Tibial artery (tissue), 4 donors: ENCODE results near the gene RNF149.

Source experiments
- DNase-seq, 2 donors: peaks; one replicate each; pipeline ENCODE4 v3.0.0-alpha.2; 2019
- H3K27ac ChIP-seq, 2 donors: fragments of 200-600 bp; sonication (generic) in 1 of 2; 1 replicate in 1 of 2; 2 replicates in 1 of 2; pipeline ENCODE4 v1.5.1; 2018 to 2019; ENCODE audit warnings: mild to moderate bottlenecking in 1 of 2
- H3K27me3 ChIP-seq, 2 donors: fragments of 200-600 bp; sonication (generic) in 1 of 2; one replicate each; pipeline versions ENCODE4 v1.5.1 to v1.6.0; 2016 to 2019
- H3K36me3 ChIP-seq, 3 donors: fragments of 200-600 bp; sonication (generic) in 2 of 3; one replicate each; pipeline ENCODE4 v1.5.1; 2016 to 2019; ENCODE audit warnings: mild to moderate bottlenecking in 2 of 3
- H3K4me1 ChIP-seq, 4 donors: fragments of 200-600 bp; sonication (generic) in 2 of 4; 1 replicate in 3 of 4; 2 replicates in 1 of 4; pipeline ENCODE4 v1.5.1; 2016 to 2019
- H3K4me3 ChIP-seq, 2 donors: fragments of 200-600 bp; sonication (generic) in 1 of 2; 1 replicate in 1 of 2; 2 replicates in 1 of 2; pipeline ENCODE4 v1.5.1; 2018 to 2019; ENCODE audit warnings: mild to moderate bottlenecking in 2 of 2
- H3K9me3 ChIP-seq, 3 donors: fragments of 200-600 bp; sonication (generic) in 1 of 3; one replicate each; pipeline ENCODE4 v1.5.1; 2016 to 2019
- intact Hi-C: fragments of 100-400 bp; cut with DNase I; formaldehyde crosslinking; loops from one replicate; pipeline ENCODE4 v1.15.0; 2023; ENCODE audit warnings: low total_unique reads
- TF ChIP-seq, protein P1 (sequence below), 2 experiments: fragments of 200-600 bp in 1 of 2; fragments of 450-650 bp in 1 of 2; IDR thresholded peaks; one replicate each; pipeline ENCODE4 v1.5.1; 2017 to 2019; ENCODE audit warnings: antibody characterized with exemption in 2 of 2, mild to moderate bottlenecking in 1 of 2, moderate library complexity in 1 of 2

Gene RNF149

DNA sequence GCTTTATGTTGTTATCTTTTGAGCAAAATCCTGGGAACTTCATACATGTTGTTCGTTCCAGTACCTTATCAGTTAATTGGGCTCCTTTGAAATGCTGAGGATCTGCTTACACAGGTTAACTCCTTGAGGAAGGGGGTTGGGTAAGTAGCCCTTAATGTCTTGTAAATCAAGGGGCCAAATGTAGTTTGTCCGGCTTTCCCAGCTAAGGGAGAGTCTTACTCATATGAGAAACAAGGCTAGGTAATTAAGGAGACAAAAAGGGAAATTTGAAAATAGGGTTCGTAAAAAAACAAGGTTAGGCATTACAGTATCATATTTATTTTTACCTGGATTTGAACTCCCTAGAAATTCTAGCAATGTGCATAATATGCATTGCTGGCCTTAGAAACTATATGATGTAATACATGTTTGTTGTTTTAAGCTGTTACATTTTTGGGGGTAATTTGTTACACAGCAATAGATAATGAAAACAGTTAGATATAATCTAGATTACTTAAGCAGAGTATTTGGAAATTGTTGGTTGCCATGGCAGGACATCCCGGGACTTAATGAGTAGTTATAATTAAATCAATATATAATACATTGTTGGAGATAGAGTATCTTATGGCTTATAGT is 30.9 kb upstream of the RNF149 start:
- TF ChIP-seq, protein P1, sequence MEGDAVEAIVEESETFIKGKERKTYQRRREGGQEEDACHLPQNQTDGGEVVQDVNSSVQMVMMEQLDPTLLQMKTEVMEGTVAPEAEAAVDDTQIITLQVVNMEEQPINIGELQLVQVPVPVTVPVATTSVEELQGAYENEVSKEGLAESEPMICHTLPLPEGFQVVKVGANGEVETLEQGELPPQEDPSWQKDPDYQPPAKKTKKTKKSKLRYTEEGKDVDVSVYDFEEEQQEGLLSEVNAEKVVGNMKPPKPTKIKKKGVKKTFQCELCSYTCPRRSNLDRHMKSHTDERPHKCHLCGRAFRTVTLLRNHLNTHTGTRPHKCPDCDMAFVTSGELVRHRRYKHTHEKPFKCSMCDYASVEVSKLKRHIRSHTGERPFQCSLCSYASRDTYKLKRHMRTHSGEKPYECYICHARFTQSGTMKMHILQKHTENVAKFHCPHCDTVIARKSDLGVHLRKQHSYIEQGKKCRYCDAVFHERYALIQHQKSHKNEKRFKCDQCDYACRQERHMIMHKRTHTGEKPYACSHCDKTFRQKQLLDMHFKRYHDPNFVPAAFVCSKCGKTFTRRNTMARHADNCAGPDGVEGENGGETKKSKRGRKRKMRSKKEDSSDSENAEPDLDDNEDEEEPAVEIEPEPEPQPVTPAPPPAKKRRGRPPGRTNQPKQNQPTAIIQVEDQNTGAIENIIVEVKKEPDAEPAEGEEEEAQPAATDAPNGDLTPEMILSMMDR (IDR thresholded peaks at IDR 0.05) = no peak
- no peak overlapping the region for H3K27ac ChIP-seq
- H3K27me3 ChIP-seq = no peaks in the 10 kb centered on the region
- H3K4me1 ChIP-seq = no peaks in the 10 kb centered on the region
- DNase-seq = no peak
- intact Hi-C loops = no loop called here
- no peaks in the 10 kb centered on the region for H3K9me3 ChIP-seq
- no peak overlapping the region for H3K4me3 ChIP-seq
- no peaks in the 10 kb centered on the region for H3K36me3 ChIP-seq

DNA sequence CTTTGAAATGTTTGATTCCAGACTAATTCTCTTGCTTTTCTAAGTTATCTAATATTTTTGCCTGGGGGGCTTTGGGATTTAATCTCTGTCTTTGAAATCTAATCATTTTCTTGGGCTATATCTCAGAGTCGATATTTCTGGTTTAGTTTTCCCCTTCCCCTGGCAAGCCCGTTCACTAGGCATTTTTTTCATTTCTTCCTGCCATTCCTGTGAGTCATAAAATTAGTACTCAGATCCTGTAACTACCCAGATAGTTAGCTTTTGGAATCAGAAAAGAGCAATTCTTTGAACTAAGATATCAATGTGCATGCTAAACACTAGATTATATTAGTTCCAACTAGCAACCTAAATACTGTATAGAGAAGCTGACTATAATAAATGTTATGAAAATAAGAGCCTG is 29.4 kb upstream of the RNF149 start:
- H3K4me3 ChIP-seq = no peak overlapping the region
- intact Hi-C loops = no loop called here
- no peak overlapping the region for H3K27ac ChIP-seq
- H3K4me1 ChIP-seq = no peaks in the 10 kb centered on the region
- H3K9me3 ChIP-seq = no peaks in the 10 kb centered on the region
- H3K36me3 ChIP-seq = no peaks in the 10 kb centered on the region
- no peak for DNase-seq
- H3K27me3 ChIP-seq = no peaks in the 10 kb centered on the region
- TF ChIP-seq, protein P1 (IDR thresholded peaks at IDR 0.05) = no peak

DNA sequence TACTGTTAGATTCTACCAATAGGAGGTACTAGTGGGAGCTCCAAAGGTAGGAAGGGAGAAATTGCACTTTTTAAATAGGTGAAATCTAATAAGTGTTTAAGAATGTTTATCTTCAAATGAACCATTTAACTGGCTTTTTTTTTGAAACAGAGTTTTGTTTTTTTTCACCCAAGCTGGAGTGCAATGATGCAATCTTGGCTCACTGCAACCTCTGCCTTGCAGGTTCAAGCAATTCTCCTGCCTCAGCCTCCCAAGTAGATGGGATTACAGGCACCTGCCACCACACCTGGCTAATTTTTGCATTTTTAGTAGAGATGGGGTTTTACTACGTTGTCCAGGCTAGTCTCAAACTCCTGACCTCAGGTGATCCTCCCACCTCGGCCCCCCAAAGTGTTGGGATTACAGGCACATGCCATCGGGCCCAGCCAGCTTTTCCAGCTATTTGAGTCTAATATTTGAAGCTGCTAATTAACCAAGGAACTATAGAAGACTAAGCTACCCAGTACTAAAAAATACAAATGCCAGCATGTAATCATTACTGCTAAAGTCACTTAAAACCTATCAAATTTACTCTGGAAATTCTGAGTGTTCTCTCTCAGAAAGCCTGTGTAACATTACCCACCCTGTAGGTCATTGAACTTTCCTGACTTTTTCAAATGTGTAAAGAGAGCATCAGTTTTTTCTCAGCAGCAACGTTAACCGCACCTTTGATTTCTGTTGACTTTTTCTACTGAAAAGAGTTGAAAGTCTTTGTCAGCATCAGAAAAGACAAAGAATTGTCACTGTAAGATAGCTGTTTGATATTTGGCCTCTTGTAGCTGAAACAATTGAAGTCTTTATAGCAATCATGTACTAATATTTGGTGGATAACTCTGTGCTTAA is 24.6 kb upstream of the RNF149 start:
- TF ChIP-seq, protein P1 (IDR thresholded peaks at IDR 0.05) = no peak
- no peaks in the 10 kb centered on the region for H3K4me1 ChIP-seq
- no peaks in the 10 kb centered on the region for H3K9me3 ChIP-seq
- no peak overlapping the region for H3K27ac ChIP-seq
- intact Hi-C loops = no loop called here
- no peaks in the 10 kb centered on the region for H3K36me3 ChIP-seq
- no peak for DNase-seq
- no peak overlapping the region for H3K4me3 ChIP-seq
- H3K27me3 ChIP-seq = no peaks in the 10 kb centered on the region

DNA sequence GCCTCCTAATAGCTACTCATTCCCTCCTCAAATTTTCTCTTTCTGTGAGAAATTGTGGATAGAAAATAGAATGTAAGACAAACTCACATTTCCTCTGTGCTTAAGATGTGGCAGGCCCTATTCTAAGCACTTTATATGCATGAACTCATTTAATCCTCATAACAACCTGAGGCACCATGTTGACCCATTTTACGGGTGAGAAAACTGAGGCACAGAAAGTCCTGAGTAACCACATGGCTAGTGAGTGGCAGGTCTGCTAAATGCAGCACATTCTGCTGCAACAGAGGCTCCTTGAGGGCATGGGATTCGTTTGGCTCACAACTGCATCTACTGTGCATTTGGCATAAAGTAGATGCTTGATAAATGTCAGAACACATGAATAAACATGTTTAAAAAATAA is 22.7 kb upstream of the RNF149 start:
- Histone ChIP-seq H3K4me3 (no peak overlapping the region), H3K4me1 (no peaks in the 10 kb centered on the region), H3K27me3 (peaks cover 0 to 3% of the 10 kb centered on the region in 2 donors), H3K36me3 (no peaks in the 10 kb centered on the region), H3K9me3 (no peaks in the 10 kb centered on the region), H3K27ac (no peak overlapping the region)
- intact Hi-C loops = no loop called here
- TF ChIP-seq, protein P1 (IDR thresholded peaks at IDR 0.05) = no peak
- DNase-seq = no peak

DNA sequence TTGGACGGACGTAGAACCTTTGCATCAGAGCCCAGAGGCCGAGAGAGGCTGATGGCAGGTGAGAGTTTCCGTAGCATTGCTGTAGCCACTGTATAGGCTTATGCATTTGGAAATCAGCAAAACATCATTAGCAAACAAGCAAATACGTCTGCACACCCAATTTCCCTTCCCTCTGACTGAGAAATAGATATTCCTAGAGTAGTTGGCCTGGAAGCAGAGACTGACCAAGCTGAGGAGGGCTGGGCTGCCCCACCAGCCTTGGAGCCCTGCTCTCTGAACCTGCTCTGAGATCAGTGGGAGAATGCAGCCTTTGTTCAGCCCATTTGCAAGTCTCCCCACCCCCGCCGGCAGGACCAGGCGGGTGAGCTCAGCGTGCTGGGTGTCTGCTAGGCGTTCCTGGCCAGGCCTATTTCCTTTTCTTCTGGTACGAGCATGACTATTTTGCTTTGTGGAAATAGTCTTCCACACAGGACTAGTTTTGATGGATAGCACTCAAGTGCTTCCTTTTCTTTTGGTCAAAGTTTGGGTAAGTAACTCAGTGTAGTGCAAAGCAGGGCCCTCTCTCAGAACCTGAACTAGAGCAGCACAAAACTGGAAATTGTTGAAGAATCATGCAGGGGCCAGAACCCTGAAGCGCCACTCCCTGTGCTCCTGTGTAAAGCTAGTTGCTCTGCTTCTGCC is 21.9 kb upstream of the RNF149 start:
- no peak overlapping the region for H3K27ac ChIP-seq
- intact Hi-C loops = no loop called here
- H3K4me3 ChIP-seq = no peak overlapping the region
- peaks cover 0 to 7% (median 0%) of the 10 kb centered on the region in 3 donors for H3K9me3 ChIP-seq
- TF ChIP-seq, protein P1 (IDR thresholded peaks at IDR 0.05) = no peak
- no peaks in the 10 kb centered on the region for H3K36me3 ChIP-seq
- DNase-seq = no peak
- H3K27me3 ChIP-seq = peaks cover 0 to 3% of the 10 kb centered on the region in 2 donors
- H3K4me1 ChIP-seq = no peaks in the 10 kb centered on the region
